Activated CD4-positive, alpha-beta T cell treated with anti-CD3 and anti-CD28 coated beads, Interleukin-2, amount 50 U/mL, for 48 hours (primary cell): ENCODE measurements around the gene TGFBI.

Source experiments
- DNase-seq, 2 experiments: peaks; one replicate each; pipeline ENCODE4 v3.0.0-alpha.2; 2020

TGFBI gene

DNA sequence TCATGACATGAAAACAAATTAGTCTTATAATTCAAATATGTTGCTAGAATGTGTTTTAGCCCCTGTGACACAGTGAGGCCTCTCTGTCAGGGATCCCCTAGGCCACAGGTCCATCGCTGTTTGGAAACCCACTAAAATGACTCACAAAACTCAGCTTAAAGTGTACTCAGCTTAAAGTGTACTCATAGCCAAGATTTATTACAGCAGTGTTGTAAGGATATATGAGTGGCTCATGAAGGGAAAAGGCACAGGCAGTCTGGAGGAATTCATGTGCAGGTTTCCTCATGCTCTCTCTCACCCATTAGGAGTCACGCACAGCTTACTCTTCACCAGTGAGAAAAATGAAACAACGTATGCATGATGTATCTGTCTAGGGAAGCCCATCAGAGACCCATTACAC is 24.4 kb upstream of the TGFBI start:
- no peak for DNase-seq

DNA sequence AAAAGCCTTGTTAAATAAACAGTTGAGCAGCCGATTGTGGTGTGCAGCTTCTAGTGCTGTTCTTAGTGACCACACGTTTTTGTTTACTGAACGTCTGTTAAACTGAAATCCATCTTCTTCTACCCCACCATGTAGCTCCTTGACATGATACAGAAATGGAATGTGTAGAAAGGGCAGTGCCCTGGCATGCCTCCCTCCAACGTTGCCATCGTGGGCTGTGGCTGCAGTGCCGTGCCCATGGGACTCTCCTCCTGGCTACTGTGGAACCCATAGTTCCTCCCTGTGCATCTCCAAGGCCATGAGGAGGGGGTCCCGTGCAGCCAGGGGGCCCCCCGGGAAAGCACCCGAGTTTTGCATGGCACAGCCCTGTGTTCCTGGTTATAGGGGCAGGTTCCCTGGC is 23.3 kb upstream of the TGFBI start:
- DNase-seq, result no peak

DNA sequence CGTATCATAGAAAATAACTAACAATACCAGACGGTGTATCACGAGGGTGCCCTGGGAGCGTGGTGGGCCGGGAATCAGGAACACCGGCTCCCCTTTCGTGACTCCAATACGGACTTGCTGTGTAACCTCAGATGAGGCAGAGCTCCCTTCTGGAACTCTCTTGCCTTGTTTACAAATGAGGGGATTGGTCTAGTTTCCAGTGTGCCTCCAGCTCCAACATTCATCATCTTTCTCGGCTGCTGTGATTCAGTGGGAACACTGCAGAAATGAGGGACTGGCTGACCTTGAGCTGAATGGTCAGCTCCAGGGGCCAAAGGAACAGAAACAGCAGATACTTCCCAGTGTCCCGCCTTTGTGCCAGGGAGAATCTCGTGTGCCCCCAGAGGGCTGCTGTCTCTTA is 22.6 kb upstream of the TGFBI start:
- DNase-seq, result no peak

DNA sequence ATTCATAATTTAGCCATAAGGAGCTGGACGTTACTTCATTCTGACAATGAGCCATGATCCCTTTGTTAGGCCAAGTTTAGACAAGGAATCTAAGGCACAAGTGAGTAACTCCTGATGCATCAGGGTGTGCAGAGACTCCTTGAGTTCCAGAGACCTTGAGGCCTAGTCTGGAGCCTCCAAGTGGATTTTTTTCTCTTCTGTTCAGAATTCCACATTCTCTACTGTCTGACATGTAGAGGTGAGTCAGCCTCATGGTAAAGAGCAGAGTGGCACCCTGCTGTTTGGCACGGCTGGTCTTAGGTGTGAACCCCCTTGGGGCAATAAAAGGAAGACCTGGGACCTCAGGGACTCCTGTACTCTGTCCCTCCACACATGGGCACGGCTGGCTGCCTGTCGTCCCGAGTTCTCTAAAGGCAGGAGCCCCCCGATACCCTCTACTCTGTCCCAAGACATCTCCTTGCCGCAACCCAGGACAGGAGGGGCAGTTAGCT is 22.0 kb upstream of the TGFBI start:
- DNase-seq, result no peak

DNA sequence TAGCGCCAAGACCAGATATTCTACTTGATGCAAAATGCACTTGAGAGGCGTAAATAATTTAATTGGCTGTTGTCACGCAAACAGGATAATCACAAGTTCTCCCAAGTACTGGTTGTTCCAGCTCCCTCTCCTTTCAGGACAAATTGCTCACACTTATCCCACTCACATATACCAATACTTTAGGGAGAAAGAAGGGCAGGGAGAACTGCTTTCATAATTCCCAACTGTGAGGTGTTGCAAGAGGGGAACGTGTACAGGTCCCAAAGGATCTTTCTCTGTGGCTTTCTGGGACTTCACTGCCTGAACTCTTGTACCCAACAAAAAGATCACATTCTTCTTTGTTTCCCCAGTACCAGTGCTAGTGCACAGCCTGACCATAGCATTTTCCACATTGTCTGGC is 21.5 kb upstream of the TGFBI start:
- no peak for DNase-seq

DNA sequence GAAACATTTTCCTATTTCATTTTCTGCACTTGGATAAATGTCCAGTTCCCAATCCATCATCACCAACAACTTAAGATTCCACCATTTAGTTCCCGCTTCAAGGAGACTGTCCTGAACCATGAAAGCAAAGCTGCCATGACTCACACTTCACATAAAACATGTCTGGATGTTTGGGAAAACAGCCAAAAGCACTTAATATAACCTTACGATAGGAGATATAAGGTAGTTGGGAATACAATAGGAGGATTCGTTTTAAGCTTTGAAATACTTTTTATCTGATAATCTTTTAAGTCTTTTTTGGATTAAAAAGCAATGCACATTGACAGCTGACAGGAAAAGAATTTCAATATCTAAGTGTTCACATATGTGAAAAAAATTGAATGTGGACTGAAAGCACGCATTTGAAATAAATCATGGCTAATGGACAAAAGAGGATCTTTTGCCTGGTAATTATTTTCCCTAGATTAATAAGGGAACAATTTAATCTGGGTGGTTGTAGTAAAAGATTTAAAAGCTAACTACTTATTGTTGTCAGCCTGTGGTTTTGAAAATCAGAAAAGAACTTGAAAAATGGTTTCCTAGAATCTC is 17.3 kb upstream of the TGFBI start:
- no peak for DNase-seq

DNA sequence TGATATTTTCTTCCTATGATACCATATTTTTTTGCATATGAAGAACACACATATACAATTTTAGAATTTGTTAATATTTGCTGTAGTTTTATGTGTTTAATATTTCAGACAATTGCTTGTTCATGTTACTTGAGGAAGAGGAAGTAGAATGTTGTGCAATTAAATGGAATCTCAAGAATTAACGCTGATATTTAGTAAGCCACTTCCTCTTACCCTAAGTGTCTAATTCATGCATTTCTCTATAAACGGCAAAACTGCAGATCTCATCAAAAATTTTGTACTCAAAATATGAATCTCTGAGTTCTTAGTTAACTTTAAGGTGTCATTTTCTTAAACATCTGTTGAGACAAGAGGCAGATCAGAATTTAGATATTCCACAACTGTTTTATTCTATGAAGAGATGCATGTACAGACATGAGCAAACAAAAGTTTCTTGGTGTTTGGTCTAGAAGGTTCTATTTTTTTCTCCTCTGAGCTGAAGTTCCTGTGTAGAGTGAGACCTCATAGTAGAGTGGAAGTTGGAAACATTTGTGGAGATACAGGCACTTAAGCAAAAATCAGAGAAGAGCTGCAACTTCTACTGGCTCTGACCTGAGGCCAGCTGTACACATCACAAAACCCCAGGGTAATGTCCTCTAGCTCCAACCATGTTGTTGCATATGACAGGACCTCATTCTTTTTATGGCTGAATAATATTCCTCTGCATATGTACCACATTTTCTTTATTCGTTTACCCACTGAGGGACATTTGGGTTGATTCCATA is 16.6 kb upstream of the TGFBI start:
- no peak for DNase-seq

DNA sequence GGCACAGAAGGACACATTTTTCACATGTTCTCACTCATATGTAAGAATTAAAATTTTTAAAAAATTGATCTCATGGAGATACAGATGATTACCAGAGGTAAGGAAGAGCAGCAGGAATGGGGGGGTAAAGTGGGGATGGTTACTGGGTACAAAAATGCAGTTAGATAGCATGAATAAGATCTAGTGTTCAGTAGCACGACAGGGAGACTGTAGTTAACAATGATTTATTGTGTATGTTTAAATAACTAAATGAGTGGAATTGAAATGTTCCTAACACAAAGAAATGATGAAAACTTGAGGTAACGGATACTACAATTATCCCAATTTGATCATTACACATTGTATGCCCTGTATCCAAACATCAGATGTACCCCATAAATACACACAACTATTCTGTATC is 15.2 kb upstream of the TGFBI start:
- DNase-seq, result no peak

DNA sequence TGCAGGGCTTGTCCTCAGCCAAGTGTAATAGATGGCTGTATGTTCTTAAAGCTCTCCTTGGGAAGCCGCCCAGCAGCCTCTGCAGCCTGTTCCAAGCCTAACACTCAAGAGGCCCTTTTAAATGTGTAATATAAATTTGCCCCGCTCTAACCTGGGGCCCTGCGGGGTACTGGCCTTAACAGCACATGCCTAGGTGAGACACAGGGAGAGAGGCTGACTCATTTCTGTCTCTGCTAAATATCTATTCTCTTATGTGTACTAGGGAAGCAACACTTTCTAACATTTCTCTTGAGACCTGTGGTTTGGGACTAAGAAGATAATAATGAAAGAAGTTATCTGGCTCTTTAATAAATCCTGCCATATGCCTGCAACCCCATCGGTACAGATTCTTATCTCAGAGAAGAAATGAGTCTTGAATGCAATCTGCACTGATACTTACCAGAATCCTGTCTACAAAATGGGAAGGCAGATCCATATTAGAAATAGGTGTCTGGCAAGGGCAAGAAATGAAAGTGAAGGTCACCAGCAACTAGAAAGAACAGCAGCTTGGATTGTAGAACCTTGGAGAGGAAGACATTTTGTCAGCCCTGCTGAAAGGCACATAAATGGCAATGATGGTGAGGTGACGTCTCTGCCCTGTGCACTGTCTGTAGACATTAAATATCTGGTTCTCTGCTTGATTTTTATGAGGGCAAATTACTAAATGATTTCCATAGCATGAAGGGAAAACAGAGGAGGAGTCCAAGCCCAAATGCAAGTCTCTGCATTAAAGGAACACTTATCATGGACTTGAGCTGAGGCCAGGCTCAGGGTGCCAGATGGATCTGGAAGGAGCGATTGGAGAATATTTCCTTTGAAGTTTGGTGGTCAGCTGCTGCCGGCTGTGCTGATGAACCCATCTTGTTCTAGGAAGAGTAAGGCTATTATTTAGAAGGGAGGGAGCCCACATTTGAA is 14.5 kb upstream of the TGFBI start:
- no peak for DNase-seq

DNA sequence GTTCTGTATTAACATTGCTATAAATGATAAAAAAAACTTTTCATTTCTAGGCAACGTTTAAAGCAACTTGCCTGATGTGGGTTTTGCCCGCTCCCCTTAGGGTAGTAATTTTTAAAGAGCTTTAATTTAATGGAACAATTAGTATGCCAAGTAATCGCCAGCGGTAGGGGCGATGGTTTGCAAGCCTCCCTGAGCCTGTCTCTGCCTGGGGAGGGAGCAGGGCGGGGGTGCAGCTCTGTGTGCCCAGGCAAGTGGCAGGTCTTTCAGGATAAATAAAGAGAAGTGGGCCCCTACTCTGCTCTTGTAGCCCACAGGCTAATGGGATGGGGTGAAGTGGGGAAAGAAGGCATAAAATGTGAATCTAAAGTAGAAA is 13.8 kb upstream of the TGFBI start:
- DNase-seq, result no peak

DNA sequence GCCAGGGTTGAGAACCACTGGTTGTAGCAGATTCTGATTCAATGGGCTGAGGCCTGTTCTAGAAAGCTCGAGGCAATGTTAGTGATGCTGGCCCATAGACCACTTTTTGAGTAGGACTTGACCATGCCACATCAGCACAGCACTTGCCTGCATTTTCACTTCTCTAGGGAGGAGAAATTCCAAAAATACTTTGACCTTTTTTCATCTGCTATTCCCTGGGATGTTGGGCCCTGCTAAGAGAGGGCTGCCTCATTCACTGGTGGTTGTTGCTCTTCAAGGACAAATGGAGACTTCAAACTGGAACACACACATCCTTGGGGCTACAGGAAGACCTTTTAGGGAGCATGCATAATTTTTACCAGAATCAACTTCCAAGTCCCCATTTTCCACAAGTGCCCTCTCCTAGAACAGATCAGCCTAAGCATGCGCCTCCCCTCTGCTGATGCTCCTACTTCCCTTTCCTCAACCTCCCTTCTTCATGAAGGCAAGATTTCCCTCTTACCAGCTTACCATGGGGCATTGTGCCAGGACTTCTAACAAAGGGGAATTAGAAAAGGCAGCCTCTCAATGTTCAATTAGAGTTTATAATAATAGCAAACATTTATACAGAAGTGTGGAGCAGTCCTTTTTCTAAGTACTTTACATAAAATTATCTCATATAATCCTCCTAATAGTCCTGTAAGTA is 12.7 kb upstream of the TGFBI start:
- DNase-seq, result no peak

DNA sequence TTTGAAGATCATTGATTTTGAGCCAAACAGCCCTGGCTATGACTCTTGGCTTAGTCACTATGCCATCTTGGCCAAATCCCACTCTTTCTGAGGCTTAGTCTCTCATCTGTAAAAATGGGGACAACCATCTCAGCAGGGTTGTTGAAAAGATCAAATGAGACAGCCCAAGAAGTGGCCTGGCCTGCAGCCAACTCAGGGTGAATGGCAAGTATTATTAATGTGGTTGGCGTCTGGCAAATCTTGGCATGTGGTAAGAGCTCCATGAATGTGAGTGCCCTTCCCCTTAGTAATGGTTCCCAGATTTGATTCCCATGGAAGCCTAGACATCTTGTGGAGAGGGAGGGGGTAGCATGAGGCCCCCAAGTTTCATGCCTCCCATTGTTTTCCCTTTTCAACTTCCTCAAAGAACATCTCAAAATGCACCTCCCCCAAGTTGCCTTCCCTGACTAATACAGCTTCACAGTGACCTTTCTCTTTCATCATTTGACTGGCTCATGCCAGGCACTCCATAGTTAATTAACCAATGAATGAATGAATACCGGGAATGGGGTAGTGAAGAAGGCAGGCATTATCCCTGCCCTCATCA is 11.8 kb upstream of the TGFBI start:
- DNase-seq, result no peak

DNA sequence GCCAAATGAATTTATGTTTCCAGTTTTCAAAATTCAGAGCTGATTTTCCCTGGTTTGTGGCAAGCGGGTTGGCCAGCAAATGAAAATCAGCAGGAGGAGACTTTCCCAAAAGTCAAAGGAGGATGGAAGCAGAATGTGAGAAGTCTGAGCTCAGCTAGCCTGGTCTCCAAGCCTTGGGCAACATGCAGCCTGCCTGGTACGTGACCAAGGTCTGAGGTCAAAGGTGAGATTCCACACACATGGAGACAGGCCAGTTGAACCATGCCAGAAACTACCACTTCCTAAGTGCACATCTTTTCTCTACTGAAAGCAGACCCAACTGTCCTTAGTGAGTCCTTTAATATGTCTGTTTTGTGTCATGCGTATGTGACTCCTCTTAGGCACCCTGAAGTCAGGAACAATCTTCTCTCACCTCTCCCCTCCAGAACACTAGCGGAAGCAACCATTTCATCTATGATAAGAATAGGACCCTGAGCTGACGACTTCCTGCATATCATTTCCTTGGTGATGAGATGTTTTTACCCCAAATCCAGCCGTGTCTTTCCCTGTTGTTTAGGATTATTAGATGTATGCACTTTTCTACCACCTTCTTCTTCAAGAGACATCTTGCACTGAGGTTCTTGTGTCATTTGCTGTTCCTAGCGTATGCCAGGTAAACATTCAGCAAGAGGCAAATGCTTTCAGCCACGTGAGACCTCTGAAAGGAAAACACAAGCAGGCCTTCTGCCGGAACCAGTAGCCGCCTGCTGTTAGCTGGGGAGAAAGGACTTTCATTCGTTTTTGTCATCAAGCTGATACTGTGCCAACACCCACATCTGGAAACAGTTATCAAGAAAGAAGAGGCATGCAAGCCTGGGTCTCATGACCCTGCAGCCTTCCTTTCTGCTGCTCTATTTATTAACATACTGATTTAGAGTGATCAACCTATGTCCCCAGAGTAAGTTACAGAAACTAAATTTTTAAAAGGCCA is 9.7 kb upstream of the TGFBI start:
- no peak for DNase-seq

DNA sequence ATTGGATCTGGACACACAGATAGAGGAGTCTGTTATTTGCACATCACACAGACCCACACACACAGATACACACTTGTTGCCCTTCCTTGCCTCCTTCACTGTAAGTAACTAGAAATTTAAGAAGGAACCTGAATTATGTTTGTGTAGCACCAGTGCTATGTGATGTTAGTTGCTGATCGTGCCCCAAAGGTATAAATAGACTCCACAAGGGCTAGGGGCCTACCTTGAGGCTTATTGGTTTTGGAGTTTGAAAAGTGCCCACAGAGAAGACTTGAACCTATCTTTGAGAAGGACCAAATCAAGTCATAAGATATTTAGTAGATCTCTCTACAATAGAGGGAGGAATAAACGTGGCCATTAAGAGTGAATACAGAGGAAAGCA is 8.8 kb upstream of the TGFBI start:
- DNase-seq, result no peak

DNA sequence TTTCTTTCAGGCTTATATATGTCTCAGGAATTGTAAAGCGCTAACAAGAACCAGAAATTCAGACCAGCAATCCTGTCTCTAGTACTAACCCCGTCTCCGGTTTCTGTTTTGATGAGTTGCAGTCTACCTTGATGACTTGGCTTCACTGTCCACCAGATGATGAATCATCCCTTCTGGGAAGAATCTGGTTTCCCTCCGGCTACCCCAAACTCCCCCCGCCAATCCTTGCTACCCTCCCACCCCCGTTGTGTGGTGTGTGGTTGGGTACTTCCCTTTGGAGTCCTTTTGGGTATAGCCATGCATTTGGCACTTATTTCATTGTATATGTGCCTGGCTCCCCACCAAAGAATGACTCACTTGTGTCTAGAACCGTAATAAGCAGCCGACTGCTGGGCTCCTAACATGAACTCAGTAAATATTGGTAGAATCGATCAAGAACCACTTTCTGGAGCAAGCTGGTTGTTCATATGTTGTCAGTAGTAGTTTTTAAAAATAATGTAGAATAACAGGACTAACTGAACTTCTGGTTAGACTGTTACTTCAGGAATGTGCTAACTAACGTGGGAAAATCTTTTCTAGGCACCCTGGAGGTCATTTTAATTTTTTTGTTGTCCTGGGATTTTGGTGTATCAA is 8.3 kb upstream of the TGFBI start:
- DNase-seq, result peak; percentile 46 to 58

DNA sequence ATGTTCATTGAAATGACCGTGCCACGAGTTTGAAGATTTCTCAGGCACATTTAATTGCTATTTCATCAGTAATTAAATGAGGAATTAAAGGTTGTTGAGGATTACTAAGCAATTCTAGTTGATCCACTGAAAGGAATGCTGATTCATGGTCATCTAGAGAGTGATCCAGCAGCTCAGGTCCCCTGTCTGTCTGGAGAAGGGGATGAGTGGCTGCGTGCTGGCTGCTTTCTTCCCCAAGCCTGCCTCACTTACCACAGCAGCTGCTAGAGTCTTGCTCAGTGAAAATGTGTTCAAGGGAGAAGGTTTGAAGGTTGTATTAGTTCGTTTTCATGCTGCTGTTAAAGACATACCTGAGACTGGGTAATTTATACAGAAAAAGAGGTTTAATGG is 7.8 kb upstream of the TGFBI start:
- no peak for DNase-seq

DNA sequence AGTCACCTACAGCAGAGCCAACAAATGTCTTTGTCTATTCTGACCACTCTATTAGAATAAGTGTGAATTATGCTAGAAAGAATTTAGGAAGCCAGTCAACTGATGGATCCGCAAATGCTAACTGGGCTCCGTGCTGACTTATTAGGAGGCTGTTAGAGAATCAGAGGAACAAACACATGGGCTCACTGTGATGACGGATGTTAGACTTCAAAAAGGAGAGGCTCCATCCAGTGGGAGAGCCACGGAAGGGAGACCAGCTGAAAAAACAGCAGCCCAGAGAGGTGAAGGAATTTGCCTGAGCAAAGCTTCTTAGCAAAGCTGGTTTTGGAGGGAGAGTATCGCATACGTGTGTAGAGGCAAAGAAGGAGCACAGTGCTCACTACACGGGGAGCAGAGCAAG is 5.8 kb upstream of the TGFBI start:
- DNase-seq, result no peak

DNA sequence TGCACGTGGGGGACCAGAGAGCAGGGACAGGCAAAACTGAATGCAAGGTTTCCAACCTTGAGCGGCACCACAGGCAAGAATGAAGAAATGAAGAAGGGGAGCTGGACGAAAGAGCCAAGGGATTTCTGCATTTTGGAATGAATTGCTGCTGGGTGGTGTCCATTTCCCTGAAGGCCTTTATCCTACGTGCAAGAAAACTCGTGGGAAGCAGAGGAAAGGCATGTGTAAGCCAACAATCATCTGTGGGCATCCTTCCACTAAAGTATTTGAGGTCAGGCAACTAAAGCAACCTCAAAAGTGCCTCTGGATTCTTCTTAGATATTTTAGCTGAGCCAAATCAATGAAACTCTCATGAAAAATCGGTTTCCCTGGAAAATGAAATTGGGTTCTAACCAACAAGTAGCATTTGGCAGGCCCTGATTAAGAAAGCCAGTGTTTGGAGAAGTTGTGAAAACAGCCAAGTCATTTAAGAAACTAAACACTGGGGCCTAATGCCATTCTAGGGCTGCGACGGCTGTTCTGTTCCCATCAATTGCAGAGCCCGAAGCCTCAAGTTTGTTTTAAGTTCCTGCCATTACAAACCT is 4.7 kb upstream of the TGFBI start:
- no peak for DNase-seq

DNA sequence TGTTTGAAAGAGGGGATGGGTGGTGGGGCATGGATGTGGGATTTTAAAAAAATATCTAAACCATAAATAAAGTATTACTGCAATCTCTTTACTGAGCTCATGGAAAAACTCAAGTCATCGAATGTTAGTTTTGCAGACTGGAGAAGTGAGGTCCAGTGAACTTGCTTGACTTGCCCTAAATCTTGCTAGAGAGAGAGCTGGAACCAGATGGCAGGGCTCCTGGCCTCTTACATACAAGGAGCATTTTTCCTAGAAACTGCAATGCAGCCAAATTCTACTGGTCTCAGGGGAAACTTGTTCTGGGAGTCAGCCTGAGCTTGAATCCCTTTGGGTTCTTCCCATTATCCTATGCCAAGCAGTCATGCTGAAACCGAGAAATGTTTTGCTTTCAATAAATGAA is 2.9 kb upstream of the TGFBI start:
- no peak for DNase-seq

DNA sequence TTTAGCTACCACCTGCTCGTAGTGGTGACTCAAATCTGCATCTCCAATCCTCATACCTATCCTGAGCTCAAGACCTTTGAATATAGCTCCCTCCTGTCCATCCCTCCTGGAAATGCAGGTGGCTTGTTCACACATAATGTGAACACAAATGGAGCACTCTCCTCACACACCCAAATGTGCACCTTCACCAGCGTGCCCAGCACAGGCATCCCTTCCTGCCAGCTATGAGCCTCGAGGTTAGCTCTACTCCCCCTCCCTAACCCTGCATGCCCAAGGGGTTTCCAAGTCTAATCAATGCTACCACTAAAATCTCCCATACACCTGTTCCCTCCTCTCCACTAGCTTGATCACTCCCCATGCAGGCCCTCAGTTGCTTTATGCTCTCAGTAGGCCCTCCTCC is 2.2 kb upstream of the TGFBI start:
- DNase-seq, result no peak

DNA sequence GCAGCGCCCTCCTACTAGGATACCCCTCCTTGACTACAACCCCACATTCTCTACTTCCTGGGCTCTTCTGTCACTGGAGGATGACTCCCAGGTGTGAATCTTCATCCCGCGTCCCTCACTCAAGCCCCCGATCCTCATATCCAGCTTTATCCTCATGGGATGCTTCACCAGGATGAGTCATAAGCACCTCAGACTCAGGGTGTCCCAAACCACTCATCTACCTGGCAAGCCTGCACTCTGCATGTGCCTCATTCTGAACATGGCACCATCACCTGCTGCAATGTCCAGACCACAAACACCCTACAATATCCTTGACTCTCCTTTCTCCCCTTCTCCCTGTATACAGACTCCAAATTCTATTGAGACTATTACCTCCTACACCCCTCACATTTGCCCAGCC is 1.5 kb upstream of the TGFBI start:
- DNase-seq, result no peak
